Esophagus mucosa (tissue), 1 donor: Measurements from ENCODE around the gene RCAN3. TPM values are rescaled to one million over a fixed set of nuclear protein-coding genes. Genes with fewer than 3 reads are reported as not detected.

Experiments
- ATAC-seq: fragments of 200-7000 bp; cut with Tn5 transposase; one replicate; pipeline ENCODE4 v1.9.1; 2020
- total RNA-seq: library from RNA; stranded (reverse); gene quantifications from one replicate; pipeline ENCODE4 v1.2.4, GENCODE V29; 2023
- donor health status: DM: yes; HTN: yes; CAD: no.

Gene RCAN3
- total RNA-seq, 1 donor from 2014 or later = 21.5 TPM

DNA sequence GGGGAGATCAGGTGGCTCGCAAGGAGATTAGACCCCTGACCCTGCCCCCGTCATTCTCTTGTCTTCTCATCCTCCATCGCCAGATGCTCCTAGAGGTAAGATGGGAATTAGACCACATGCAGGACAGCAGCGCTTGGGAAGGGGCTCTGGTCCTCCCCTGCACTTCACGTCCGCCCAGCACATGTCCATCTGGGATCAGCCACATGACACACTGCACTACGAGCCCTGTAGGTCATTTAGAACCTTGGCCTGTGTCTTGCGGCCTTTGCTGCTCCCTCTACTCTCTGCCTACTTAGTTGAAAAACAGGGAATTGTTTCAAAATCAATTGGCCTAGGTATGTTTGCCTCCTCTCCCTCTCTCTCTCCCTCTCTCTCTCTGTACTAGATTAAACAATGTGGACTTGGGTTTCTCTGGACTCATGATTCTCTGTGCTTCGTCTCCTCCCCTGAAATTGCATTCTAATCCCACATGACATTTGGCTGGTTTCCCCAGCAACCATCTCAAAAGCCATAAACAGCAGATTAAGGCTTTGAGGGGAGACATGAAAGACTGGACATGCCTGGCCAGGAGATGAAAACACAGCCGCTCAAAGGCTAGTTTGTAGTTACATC lies 49.4 kb downstream of the RCAN3 start:
- no peak for ATAC-seq

DNA sequence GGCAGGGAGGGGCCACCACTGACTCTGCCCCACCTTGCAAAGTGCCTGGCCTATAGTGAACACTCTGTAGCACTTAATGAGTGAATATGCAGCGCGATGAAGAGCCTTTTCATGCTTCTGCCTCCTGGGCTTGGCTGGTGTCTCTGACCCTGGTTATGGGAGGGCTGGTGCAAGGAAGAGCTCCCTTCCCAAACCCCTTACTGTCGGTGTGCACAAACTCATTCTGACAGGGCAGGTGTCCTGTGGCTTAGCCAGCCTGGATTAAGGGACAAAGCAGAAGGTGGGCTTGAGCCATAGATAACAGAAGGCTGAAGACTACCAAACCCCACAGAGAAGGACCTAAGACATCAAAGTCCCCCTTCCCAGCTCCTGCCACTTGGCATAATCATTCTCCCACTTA lies 51.3 kb downstream of the RCAN3 start:
- ATAC-seq = no peak

DNA sequence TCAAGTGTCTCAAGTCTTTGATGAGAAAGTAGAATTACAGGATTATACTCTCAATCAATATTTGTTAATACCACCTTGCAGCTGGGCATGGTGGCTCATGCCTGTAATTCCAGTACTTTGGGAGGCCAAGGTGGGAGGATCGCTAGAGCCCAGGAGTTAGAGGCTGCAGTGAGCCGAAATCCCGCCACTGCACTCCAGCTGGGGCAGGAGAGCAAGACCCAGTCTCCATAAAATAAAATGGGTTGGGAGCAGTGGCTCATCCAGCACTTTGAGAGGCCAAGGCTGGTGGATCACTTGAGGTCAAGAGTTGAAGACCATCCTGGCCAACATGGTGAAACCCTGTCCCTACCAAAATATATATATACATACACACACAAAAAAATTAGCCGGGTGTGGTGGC lies 52.1 kb downstream of the RCAN3 start:
- ATAC-seq = no peak

DNA sequence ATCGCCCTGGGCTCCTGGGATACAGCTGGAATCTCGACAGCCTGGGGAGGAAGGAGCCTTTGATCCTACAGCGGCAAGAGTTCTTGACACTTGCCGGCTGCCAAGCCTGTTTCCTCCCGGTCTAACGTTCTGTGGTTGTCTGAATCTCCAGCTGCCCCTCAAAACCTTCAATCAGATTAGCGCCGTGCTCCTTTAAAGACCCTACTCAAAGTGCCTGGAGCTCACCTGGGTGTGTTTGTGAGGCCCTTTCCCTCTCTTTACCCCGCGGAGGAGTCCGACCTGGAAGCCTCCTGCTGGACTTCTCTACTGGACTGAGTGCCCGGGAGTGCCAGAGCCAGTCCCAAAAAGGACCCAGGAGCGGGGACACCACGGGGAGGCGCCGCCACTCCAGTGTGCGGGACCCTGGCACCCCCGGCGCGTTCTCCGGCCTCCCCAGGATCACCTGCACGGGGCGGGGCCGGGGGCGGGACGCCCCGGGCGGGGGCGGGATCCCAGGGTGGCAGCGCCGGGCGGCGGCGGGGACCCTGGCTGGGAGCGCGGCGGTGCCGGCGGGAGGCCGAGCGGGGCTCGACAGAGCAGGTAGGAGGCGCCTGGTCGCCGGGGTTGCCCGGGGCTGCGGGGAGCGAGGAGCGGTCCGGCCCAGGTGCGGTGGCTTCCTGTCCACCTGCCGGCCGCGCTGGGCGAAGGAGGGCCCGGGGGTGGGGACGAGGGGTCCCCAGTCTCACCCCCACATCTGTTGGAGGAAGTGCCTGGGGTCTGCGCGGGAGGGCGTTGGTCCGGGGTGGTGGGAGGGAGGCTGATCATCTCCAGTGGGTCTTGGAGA lies 53.2 kb downstream of the RCAN3 start, which contains the start of gene NCMAP:
TSS of gene NCMAP (plus strand) at position 497 of the 823 bp plus-strand sequence. CDS start 39,344 bp downstream, outside the sequence.
- ATAC-seq = peak; percentile 46

DNA sequence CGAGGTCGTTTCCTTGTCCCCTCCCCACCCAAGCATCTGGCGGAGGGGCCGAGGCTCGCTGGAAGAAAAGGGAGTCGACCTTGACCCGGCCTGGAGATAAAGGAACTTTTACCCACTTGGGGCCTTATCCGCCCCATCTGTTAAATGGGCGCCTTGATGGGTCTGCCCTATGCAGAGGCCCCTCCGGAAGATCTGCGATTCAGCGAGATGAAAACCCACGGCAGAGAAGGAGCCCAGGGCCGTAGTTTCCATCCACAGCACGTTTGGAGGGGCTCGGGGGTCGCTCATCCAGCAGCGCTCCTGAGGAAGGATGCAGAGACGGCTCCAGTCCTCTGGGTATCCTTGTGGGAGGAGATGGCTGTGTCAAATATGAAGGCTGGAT lies 53.8 kb downstream of the RCAN3 start:
- ATAC-seq = no peak

DNA sequence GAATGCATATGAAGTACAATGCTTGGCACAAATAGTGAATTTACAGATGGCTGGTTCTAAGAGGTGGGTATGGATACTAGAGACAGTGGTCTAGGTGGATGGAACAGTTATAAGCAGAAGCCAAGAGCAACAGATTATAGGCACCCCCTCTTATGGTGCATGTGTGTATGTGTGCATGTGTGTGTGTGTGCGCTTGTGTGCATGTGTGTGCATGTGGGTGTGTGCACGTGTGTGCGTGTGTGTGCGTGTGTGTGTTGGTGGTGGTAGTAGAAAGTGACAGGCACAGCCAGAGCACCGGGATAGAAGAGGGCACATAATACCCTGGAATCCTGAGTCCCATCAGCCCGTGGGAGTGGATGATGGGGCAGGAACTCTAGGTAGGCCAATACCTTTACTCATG lies 54.6 kb downstream of the RCAN3 start:
- ATAC-seq = no peak

DNA sequence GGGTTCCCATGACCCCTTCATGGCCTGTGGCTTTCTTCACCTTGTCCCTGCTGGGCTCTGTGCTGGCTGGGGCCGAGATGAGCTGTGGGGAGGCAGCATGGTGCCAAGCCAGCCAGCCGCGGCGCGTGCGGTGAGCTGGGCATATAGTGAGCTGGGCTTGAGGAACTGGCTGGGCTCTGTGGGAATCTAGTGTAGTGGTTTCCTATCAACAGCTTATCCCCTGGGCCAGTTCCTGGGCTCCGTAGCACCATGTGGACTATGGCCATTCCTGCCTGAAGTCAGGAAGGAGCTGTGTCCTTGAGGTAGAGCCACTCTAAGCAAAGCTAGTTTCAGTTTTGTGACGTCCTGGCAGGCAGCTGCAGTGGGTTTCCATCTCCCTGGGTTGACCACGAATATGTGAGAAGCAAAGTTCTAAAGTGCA lies 55.1 kb downstream of the RCAN3 start:
- ATAC-seq = no peak

DNA sequence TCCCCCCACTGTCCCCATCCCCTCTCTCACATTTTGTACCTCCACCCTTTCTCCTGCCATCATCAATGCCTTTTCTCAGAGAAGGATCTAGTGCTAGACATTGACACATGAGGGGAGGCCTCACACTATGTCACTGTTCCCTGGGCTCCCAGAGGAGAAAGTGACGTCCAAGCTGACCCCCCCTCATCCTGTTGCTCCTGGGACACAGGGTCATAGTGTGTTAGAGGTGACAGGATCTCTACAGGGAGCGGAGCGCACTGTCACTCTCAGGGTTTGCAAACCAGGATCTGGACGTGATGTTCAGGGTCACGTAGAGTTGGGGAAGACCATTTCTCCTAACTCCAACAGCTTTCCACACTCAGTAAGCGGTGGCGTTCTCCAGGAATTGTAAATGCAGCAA lies 55.8 kb downstream of the RCAN3 start:
- no peak for ATAC-seq

DNA sequence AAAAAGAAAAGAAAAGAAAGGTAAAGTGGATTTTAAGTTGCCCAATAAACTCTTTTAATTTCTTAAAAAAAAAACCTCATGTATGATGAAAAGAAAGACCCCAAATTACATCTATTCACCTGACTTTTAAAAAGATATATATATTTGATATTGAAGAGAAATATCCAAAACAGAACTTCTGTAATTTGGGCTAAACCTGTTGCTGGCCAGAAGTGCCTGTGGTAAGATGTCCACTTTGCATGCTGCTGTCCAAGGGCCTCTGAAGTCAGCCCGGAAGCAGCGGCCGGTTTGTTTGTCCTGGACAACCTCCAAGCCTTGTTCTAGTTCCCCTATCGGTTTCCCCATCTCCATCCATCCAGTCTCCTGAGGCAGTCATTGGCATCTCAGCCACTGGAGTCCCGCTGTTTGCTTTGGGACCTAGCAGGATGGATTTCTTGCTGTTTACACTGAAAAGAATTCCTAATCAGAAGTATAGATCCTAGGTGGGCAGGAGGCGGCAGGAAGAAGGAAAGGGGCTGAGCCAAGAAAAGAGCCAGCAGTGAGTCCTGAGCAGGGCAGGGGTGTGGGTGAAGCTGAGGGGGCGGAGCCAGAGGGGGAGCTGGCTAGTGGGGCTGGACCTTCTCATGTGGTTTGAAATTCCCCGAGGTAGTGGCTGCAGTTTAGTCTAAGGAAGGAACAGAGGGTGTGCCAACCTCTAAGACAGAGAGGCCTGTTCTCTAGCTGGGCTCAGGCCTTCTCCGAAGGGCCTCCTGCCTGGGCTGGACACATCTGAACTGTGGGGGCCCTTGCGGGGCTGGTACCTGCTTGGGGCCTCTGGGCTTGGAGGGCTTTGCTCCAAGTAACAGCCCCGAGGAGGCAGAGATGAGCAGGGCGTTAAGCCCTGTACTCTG lies 56.5 kb downstream of the RCAN3 start:
- ATAC-seq = peak; percentile 24

DNA sequence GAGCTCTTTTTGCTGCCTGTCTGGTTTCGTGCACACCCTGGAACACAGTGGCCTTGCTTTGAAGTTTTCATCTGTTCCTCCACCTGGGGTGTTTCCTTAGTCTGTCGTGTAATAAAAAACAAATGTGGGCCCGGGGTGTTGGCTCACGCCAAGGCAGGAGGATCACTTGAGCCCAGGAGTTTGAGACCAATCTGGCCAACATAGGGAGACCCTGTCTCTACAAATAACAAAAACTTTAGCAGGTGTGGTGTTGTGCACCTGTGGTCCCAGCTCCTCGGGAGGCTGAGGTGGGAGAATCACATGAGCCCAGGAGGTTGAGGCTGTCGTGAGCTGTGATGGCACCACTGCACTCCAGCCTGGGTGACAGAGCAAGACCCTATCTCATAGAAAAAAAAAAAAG lies 57.7 kb downstream of the RCAN3 start:
- ATAC-seq = no peak

DNA sequence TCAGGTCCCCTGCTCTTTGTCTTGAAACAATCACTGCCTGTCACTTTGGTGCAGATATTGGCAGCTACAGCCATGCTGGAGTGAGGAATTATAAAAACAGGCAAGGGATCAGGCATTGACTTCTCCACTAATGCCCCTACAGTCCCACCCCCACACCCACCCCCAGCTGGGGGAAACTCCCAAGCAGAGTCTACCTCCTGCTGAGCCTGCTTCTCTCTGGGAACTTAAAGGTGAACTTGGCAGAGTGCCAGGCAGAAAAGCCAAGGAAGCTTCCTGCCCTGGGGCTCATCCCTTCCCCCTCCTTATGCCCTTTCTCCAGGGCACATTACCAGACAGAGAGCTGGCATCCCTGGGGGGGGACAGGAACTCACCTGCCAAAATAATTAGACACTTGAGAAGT lies 60.0 kb downstream of the RCAN3 start:
- ATAC-seq = no peak

DNA sequence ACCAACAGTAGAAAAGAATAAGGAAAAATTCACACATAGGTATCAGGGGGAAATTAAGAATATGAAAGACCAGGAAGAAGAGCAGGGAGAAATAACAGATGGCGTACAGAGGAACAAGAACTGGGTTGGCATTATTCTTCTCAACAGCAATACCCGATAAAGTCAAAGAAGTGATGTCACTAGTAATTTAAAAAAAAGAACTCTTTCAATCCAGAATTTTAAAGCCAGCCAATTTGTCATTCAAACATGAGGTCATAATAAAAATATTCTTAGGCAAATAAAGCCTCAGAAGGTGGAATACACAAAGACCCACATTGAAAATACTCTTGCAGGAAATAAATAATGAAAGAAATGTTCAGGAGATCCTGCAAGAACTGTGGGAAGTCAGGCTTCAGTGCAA lies 62.1 kb downstream of the RCAN3 start:
- no peak for ATAC-seq

DNA sequence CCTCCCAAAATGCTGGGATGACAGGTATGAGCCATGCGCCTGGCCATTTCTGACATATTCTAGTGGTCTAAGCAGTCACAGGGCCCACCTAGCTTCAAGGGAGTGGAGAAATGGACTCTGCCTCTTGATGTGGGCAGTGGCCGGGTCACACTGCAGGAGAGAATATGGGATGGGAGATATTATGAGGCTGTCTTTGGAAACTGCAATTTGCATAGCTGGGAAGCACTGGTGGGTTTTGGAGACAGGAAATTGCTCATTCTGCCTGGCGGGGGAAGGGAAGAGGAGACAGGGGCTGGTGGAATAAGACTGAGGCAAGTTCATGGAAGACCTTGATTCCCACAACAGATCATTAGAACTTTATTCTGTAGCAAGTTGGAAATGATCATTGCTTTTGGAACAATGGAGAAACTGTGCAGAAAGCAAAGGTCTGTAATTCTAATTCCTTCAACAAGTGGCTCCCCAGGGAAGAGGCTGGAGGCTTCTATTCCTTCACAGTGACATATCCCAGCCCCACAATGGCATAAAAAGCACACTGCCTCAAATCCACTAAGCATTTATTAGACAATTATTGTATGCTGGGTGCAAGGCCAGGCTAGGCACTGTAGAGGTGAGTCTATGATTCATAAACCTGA lies 63.7 kb downstream of the RCAN3 start:
- ATAC-seq = no peak

DNA sequence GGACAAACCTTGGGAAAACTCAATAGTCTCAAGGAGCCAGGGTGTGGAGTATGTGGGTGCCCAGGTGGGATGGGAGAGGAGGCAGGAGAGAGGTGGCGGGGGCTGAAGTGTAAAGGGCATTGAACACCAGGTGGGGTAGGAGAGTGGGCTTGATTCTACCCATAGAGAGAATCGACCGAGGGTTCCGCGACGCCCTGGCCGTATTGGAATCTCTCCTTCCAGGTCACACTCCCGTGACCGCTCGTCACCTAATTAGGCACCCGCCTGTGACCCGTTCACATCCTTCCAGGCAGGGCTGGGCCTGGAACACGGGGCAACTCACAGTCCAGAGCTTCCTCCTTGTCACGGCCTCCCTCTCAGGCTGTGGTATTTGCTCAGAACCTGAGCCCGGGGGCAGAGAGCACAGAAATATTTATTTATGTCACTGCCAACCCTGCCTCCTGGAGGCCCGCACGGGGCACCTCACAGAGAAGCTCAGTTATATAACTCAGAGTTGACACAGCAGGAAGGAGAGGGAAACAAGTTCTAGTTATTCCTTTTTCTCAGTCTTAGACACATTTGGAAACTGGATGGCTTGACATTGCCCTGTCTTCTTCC lies 65.3 kb downstream of the RCAN3 start:
- peak; percentile 75 for ATAC-seq

DNA sequence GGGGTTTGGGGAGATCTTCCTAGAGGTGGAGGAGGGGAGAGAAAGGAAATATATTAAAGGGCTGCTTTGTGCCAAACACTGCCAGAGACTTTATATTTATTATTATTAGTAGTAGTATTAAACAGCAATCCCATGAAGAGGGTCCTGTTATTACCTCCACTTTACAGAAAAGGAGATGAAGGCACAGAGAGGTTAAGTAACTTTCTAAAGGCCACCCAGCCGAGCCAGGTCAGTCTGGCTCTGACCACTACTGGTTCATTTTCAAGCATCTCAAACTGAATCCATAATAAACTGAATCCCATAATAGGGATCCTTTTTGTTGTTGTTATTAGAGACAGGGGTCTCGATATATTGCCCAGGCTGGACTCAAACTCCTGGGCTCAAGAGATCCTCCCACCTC lies 65.8 kb downstream of the RCAN3 start:
- no peak for ATAC-seq

DNA sequence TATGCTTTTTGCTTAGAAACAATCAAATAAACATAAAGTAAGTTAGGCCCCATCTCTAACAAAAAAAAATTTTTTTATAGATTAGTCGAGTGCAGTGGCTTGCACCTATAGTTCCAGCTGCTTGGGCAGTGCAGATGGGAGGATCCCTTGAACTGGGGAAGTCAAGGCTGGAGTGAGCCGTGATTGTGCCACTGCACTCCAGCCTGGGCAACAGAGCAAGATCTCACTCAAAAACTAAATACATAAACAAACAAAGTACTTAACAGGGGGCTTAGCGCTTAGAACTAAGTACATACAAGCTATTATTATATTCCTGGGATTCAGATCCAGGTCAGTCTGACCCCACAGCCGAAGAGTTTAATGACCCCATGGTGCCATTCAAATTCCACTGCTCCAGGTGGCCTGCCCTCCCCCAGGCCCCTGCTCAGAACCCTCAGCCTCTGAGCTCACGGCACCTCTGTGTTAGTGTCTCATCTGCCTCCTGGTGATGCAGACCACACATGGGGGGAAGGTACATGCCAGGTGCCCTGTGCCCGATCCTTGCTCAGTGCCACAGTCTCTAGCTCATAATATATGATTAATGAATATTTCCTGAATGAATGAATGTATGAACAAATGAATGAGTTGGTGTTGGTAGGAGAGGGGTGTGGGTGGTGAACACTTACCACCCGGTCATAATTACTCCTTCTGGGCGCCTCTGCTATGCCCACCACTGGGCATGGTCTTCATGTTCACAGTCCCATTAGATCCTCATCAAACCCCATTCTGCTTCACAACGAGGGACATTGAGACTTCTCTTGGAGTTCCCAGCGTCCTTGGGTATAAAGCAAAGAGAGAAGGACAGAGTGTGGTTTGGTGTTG lies 67.9 kb downstream of the RCAN3 start:
- ATAC-seq = no peak

DNA sequence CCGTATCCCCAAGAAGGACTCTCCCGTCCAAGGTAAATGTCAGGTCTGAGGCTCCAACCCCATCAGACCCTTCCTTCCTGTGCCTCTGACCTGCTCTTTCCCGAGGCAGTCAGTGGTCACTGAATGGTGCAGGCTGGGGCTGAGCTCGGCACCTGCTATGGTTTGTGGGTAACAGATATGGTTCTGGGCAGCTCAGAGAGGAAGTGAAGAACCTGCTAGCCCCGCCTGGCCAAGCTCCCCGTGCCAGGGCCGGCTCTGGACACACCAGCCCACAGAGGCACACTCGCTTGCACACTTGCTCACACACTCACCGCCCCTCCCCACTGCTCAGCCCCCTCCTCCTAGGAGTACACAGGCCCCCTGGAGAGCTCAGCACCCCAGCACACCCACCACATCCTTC lies 69.7 kb downstream of the RCAN3 start:
- no peak for ATAC-seq

DNA sequence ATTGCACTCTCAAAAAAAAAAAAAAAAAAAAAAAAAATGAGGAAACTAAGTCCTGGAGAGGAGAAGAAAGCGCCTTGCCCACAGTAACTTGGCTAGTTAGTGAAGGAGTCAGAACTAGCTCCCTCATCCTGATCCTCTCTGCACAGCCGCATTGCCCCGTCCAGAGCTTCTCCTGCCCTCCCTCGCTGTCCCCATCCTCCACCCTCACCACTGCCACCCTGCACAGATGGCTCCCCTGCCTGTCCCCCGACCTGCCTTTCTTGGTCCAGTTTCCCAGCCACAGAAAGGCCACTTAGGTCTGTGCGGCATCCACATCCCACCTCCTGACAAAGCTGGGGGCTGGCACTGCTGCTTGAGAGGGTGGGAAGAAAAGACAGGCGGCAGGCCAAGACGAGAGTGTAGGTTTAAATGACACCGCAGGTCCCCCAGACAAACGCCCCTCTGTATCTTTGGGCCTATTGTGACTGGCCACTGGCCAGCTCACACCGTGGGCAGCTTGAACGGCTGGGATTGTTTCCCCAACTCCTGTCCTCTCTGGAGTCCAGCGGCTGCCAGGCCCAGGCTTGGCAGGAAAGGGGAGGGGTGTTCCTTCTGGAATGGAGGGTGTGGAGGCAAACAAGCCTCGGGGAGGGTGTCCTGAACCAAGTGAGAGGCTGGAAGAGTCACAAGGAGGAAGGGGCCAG lies 73.4 kb downstream of the RCAN3 start:
- ATAC-seq = no peak

DNA sequence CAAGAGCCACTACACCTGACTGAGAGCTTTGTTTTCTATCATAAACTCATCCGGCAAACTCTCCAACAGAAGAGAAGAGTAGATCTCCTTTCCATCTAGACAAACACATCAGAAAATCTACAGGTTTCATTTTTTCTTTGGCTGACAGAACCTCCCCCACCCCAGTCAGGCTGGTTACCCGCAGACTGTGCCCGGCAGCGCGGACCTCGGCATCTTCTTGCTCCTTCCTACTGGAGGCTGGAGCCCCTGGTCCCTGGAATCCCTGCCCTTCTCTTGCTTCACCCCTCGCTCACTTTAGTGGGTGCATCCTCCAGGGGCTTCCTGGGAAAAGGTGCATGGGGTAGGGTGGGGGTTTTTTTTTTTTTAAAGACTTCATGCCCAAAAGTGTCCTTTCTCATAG lies 76.2 kb downstream of the RCAN3 start:
- ATAC-seq = no peak

DNA sequence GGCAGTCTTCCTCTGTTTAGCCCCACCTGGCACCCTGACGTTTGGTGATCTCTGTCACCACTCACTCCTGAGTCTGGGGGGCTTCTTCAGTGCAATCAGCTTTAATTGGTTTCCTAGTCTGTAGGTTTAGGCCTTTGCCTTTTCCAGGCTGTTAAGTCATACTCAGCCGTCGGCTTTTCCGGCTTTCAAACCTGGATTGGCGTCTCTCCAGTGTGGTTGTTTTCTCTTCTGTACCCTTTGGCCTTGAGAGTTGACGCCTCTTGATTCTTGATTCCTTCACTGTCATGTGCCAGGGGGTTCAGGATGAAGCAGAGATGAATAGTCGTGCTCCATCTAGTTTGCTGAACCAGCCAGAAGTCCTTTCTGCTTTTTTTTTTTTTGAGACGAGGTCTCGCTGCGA lies 78.1 kb downstream of the RCAN3 start:
- no peak for ATAC-seq

DNA sequence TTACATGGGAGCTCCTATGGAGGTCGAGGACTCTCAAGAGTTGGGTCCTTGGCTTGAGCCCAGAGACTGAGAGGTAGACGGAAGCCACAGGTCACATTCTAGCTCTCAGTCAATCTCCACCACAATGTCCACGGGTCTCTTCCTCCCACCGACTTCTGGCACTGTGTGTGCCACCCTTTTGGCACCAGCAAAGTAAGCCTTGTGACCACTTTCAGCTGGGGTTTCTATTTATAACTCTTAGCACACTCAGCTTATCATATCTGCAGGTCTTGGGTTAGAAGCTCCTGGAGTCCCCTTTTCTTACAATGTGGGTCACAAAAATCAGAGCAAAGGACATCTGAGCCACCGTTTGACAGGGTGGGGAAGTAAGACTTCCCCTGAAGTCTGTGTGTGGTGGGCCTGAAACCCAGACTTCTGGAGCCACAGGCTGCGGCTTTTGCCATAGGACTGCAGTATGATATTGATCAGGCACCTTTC lies 81.6 kb downstream of the RCAN3 start:
- no peak for ATAC-seq
